SJSA1 (cell line): ENCODE data around the gene GPR78. TPM values are rescaled to one million over a fixed set of nuclear protein-coding genes. Genes with fewer than 3 reads are reported as not detected.

Source experiments
- DNase-seq, 2 experiments: peaks; one replicate each; pipeline ENCODE4 v3.0.0-alpha.2; 2015 to 2020; ENCODE audit warnings: low spot score in 2 of 2, low read depth in 1 of 2
- H3K27ac ChIP-seq: fragments of 250-450 bp; sonication (Bioruptor Pico); 2 replicates; pipeline ENCODE4 v1.5.1; 2020; ENCODE audit warnings: mild to moderate bottlenecking, moderate library complexity
- H3K27me3 ChIP-seq: fragments of 250-450 bp; sonication (Bioruptor Pico); replicated peaks from 2 replicates; pipeline ENCODE4 v1.5.1; 2020; ENCODE audit warnings: mild to moderate bottlenecking, moderate library complexity
- H3K36me3 ChIP-seq: fragments of 250-450 bp; sonication (Bioruptor Pico); 2 replicates; pipeline ENCODE4 v1.5.1; 2020; ENCODE audit warnings: mild to moderate bottlenecking
- H3K4me1 ChIP-seq: fragments of 250-450 bp; sonication (Bioruptor Pico); replicated peaks from 2 replicates; pipeline ENCODE4 v1.6.1; 2021; ENCODE audit warnings: mild to moderate bottlenecking
- H3K4me3 ChIP-seq: fragments of 250-450 bp; sonication (Bioruptor Pico); 2 replicates; pipeline ENCODE4 v1.5.1; 2020; ENCODE audit warnings: mild to moderate bottlenecking
- H3K9me3 ChIP-seq: fragments of 250-450 bp; sonication (Bioruptor Pico); replicated peaks from 2 replicates; pipeline ENCODE4 v1.5.1; 2020; ENCODE audit warnings: mild to moderate bottlenecking
- total RNA-seq: library from RNA; depleted of rRNA; stranded (reverse); fragments of >200 nt; shearing (Covaris generic); gene quantifications from 2 replicates; pipeline ENCODE4 v1.2.3, GENCODE V29; 2014; rRNA removed

The GPR78 gene, protein sequence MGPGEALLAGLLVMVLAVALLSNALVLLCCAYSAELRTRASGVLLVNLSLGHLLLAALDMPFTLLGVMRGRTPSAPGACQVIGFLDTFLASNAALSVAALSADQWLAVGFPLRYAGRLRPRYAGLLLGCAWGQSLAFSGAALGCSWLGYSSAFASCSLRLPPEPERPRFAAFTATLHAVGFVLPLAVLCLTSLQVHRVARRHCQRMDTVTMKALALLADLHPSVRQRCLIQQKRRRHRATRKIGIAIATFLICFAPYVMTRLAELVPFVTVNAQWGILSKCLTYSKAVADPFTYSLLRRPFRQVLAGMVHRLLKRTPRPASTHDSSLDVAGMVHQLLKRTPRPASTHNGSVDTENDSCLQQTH
- 1.5 and 4.6 TPM in 2 replicates for total RNA-seq

DNA sequence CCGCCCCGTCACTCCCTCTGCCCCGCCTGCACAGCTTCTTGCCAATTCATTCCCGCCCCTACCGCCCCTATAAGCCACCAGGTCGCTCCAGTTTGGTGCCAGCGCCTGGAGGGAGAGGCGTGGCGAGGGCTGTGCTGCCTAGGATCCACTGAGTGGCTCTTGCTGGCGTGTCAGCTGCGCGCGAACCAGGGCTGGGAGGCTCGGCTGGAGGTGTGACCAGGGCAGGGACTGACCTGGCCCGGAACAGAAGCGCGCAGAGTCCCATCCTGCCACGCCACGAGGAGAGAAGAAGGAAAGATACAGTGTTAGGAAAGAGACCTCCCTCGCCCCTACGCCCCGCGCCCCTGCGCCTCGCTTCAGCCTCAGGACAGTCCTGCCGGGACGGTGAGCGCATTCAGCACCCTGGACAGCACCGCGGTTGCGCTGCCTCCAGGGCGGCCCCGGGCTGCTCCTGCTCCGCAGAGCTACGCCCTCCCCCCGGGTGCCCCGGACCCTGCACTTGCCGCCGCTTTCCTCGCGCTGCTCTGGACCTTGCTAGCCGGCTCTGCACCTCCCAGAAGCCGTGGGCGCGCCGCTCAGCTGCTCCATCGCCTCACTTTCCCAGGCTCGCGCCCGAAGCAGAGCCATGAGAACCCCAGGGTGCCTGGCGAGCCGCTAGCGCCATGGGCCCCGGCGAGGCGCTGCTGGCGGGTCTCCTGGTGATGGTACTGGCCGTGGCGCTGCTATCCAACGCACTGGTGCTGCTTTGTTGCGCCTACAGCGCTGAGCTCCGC, at the start of gene GPR78:
Gene GPR78, plus strand, starts transcription at position 72 of the 773 bp plus-strand sequence. Its CDS starts 591 bp downstream, at position 663.
- Histone ChIP-seq H3K36me3 (no peaks in the 10 kb centered on the region), H3K4me3 (no peak within 1 kb of the TSS), H3K9me3 (no peaks in the 10 kb centered on the region), H3K27ac (no peak within 1 kb of the TSS), H3K27me3 (no peaks in the 10 kb centered on the region), H3K4me1 (peaks cover 21% of the 10 kb centered on the region)
- DNase-seq: peak in 1 of 2 experiments; percentile 43

DNA sequence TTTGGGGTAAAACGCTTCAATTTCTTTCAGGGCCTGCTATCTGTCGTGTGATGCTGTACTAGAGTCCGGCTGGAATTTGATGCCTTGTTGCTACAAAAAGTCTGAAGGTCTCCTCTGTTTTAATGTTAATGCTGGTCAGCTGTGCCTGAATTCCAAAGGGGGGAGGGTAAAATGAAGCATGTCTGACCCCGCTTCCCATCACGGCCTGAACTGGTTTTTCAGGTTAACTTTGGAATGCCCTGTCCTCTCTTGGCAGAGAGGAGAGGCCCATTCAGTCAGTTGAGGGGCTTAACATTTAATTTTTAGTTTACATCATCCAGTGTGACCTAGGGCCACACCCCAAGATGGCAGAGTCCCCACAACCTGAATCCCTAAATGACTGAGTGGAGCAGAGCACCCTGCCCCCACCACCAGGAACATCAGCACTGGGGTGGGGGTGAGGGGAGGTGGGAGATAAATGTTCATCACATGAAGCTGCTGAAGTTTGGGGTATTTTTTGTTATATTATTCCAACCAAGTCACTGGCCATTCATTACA, 47.9 kb upstream of the GPR78 start:
- Histone ChIP-seq H3K4me3 (no peak overlapping the region), H3K27me3 (no peaks in the 10 kb centered on the region), H3K36me3 (no peaks in the 10 kb centered on the region), H3K27ac (no peak overlapping the region), H3K4me1 (peaks cover 37% of the 10 kb centered on the region), H3K9me3 (peaks cover 4% of the 10 kb centered on the region; the same call in 1 of the 2 replicates)
- DNase-seq: no peak

DNA sequence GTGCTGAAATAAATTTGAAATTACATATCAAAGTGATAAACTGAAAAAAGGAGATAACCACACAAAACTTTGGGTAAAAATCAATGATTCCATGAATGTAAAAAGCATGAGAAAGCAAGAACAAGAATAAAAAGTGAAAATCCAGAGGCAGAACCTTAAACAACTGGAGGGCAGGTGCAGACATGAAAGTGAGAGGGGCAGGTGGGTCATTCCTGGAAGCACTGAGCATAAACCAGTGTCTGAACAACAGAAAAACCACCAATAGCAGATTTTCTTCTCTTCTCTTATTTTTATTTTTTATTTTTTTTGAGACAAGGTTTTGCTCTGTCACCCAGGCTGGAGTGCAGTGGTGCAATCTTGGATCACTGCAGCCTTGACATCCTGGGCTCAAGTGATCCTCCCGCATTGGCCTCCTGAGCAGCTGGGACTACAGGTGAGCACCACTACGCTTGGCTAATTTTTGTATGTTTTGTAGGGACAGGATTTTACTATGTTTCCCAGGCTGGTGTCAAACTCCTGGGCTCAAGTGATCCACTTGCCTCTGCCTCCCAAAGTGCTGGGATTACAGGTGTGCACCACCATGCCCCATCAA, 46.8 kb upstream of the GPR78 start:
- no peak for DNase-seq
- no peaks in the 10 kb centered on the region for H3K27me3 ChIP-seq
- H3K9me3 ChIP-seq: peaks cover 4% of the 10 kb centered on the region; the same call in 1 of the 2 replicates
- H3K4me3 ChIP-seq: no peak overlapping the region
- H3K27ac ChIP-seq: no peak overlapping the region
- peaks cover 39% of the 10 kb centered on the region for H3K4me1 ChIP-seq
- no peaks in the 10 kb centered on the region for H3K36me3 ChIP-seq

DNA sequence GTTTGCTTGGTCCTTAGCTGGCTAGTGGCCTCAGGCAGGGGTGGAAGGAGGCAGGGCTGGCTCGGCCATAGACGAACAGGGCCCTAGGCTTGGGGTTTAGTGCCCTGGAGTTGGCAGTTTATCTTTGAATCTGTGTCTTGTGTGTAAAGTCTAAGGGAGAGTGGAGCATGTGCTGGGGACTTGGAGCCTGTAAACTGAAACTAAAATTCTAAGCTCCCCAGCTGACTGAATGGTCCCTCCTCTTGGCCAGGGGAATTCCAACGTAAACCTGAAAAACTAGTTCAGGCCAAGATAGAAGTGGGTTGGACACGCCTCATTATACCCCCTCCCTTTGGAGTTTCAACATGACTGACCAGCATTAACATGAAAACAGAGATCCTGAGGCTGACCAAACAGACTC, 46.1 kb upstream of the GPR78 start:
- H3K27ac ChIP-seq: 0 out of 2 replicates have a peak overlapping the region, but pooled peaks have one; percentile 21
- DNase-seq: no peak
- H3K36me3 ChIP-seq: no peaks in the 10 kb centered on the region
- peaks cover 41% of the 10 kb centered on the region for H3K4me1 ChIP-seq
- H3K27me3 ChIP-seq: no peaks in the 10 kb centered on the region
- no peak overlapping the region for H3K4me3 ChIP-seq
- peaks cover 2% of the 10 kb centered on the region; the same call in 1 of the 2 replicates for H3K9me3 ChIP-seq

DNA sequence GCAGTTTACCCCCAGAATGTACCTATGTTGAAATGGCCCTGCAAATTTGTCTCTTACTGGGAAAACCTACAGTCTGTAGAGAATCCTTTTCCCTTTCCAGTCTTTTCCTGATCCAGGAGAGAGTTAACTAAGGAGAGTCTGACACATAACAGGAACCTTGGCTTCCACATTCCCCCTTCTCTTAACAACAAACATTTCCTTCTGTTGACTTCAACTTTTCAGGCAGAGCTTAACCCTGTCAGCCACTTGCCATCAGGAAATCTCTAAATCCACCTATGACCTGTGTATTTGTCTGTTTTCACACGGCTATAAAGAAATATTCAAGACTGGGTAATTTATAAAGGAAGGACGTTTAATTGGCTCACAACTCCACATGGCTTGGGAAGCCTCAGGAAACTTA, 45.6 kb upstream of the GPR78 start:
- H3K36me3 ChIP-seq: no peaks in the 10 kb centered on the region
- H3K27me3 ChIP-seq: no peaks in the 10 kb centered on the region
- H3K4me3 ChIP-seq: no peak overlapping the region
- H3K27ac ChIP-seq: no peak overlapping the region
- peaks cover 44% of the 10 kb centered on the region for H3K4me1 ChIP-seq
- no peak for DNase-seq
- H3K9me3 ChIP-seq: no peaks in the 10 kb centered on the region

DNA sequence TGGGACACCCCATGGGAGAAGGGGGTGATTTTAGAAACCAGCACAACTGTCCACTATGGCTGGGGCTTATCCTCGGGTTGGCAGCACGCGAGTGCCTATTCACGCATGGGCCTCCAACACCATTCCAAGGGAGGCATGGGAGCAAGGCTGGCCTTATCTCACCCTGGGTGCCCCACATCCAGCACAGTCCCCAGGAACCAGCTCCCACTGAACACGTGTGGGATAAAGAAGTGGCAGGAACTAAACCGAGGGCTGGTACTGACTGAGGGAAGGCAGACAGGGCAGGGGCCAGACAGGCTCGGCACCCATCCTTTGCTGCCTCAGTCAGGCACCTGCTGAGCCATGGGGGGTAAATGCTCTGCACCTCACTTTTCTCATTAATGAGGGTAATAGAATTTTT, 43.7 kb upstream of the GPR78 start:
- Histone ChIP-seq H3K27me3 (no peaks in the 10 kb centered on the region), H3K27ac (peak overlapping the region; percentile 71; the same call in 1 of the 2 replicates), H3K36me3 (no peaks in the 10 kb centered on the region), H3K9me3 (no peaks in the 10 kb centered on the region), H3K4me3 (no peak overlapping the region), H3K4me1 (peaks cover 50% of the 10 kb centered on the region)
- DNase-seq: no peak

DNA sequence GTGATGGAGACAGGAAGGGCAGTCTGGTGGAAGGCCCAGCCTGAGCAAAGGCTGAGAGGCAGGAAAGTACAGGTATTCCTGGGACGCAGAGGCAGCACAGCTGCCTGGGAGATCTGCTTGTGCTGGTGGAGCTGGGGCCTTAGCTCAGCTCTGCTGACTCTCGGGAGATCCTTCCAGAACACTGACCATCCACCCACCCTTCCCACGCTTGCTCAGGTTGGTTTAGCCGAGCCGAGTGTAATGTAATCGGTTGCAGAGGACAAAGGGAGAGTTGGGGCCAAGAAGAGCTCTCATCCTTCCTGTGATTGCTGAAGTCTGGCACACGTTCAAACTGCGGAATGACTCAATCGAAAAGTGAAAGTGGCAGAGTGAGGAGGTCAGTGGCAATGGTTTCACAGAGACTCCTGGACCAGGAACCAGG, 43.1 kb upstream of the GPR78 start:
- Histone ChIP-seq H3K36me3 (no peaks in the 10 kb centered on the region), H3K27ac (peak overlapping the region; percentile 71), H3K27me3 (no peaks in the 10 kb centered on the region), H3K9me3 (no peaks in the 10 kb centered on the region), H3K4me1 (peaks cover 50% of the 10 kb centered on the region), H3K4me3 (no peak overlapping the region)
- peak; percentile 84 to 85 for DNase-seq

DNA sequence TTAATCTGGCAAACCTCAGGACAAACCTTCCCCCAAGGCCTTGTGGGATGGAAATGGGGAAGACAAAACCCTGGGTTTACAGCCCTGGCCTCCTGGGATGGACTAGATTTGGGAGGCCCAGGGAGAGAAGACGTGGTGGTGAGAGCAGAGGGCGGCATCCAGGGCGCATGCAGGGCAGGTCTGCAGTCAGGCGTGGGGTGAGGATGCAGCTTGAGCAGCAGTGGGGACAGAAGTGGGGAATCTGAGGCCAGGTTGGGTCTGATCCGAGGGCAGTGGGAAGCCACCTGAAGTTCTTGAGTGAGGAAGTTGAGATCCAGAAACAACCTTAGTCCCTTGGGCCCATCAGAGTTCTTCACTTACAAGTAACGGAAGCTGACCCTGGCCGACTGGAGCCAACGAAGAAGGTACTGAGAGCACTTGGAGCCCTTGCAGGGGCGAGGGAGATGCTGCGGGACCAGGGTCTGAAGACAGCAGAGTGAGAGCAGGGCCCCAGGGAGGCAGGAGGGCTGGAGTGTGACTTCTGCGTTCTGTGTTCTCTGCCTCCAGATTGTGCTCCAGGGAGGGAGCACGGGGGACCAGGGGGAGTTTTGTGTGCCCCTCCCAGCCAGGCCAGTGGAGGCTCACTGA, 42.0 kb upstream of the GPR78 start:
- Histone ChIP-seq H3K27me3 (no peaks in the 10 kb centered on the region), H3K36me3 (no peaks in the 10 kb centered on the region), H3K27ac (no peak overlapping the region)

DNA sequence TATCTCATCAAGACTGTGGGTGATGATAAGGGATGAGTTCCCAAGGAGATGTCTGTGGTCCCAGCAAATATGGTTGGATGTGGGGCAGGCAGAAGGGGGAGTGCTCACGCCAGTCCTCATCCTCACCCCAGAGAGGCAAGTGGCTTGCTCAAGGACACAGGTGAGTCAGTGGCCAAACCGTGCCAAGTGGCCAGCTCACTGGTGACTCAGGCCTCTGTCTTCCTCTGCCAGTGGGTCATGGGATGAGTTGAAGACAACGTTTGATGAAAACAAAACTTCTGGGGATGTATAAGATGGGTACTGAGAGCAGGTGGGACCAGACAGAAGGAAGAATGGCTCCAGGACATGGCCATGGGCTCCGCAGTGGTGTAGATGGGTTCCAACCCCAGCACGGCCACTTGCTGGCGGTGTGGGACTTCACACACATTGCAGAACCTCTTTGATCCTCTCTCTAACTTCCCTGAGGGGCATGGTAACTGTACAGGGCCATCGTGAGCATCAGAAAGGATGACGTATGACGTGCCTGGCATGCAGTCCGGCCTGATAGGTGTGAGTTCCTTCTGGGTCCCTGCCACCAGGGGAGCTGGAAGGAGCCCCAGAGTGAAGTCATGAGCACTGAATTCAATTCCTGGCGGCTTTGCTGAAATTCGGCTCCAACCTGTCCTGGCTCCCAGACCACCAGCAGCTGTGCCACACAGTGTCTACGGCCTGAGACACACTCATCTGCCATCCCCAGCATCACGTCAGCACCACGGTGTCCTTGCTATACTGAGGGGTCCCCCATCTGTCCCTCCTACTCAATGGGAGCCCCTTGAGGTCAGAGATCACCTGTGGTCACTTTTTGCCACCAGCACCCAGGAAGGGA, 41.3 kb upstream of the GPR78 start:
- DNase-seq: peak; percentile 44 to 53
- Histone ChIP-seq H3K36me3 (no peaks in the 10 kb centered on the region), H3K4me3 (no peak overlapping the region), H3K27me3 (no peaks in the 10 kb centered on the region), H3K4me1 (peaks cover 61% of the 10 kb centered on the region), H3K9me3 (no peaks in the 10 kb centered on the region), H3K27ac (no peak overlapping the region)

More for the DNA sequence above, 42.0 kb upstream of the GPR78 start:
- DNase-seq: no peak
- peaks cover 61% of the 10 kb centered on the region for H3K4me1 ChIP-seq
- no peaks in the 10 kb centered on the region for H3K9me3 ChIP-seq
- no peak overlapping the region for H3K4me3 ChIP-seq

DNA sequence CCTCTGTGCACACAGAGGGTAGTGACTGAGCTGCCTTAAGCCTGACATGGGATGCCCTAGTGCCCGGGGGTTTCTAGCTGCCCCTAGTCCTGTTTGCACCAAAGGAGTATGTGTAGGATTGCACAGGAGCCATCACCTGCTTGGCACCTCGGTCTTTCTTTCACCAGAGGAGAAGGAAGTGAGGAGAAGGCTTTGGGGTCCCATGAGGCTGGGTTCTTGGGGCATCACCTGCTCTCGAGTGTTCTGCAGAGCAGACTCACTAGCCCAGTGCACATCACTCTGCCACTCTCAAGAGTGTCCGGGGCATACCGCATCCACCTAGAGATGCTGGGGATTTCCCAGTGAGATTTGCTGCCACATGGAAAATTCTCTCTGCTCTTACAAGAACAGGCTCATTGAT, 40.5 kb upstream of the GPR78 start:
- Histone ChIP-seq H3K4me1 (peaks cover 61% of the 10 kb centered on the region), H3K36me3 (no peaks in the 10 kb centered on the region), H3K27ac (no peak overlapping the region), H3K9me3 (no peaks in the 10 kb centered on the region), H3K4me3 (no peak overlapping the region), H3K27me3 (no peaks in the 10 kb centered on the region)
- no peak for DNase-seq

DNA sequence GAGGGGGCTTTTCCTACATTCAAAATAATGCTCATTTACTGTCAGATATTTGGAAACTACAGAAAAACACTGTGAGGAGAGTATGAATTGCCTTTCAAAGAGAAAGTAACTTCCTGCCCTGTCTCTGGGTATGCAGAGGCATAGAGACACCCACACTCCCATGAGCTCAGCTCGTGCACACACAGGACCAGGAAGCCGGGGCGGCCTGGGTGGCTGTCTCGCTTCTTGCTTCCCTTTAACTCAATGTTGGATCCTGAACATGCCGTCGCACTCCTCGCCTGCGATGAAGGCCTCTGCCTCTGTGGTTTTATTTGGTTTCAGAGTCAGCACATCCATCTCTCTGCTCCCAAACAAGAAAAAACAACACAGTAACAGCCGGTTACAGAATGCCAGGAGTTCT, 40.1 kb upstream of the GPR78 start:
- Histone ChIP-seq H3K36me3 (no peaks in the 10 kb centered on the region), H3K27ac (no peak overlapping the region), H3K4me1 (peaks cover 64% of the 10 kb centered on the region), H3K9me3 (no peaks in the 10 kb centered on the region), H3K27me3 (no peaks in the 10 kb centered on the region), H3K4me3 (no peak overlapping the region)
- DNase-seq: no peak

DNA sequence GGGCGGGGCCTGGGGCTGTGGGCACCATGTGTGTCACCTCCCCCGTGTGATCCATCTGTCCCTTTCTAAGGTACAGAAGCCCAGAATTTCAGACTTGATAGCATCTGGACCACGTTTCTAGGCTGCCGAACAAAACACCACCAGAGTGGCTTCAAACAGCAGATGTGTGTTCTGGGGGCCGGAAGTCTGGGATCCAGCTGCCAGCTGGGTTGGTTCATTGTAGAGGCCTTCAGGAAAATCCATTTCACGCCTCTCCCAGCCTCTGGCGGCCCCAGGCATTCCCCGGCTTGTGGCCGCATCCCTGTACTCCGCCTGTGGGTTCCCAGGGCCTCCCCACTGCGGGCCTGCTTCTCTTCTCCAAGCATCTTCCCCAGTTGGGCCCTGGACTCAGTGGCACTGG, 39.6 kb upstream of the GPR78 start:
- H3K9me3 ChIP-seq: no peaks in the 10 kb centered on the region

More for the DNA sequence above, 39.6 kb upstream of the GPR78 start:
- no peaks in the 10 kb centered on the region for H3K36me3 ChIP-seq
- no peaks in the 10 kb centered on the region for H3K27me3 ChIP-seq
- no peak overlapping the region for H3K4me3 ChIP-seq
- no peak overlapping the region for H3K27ac ChIP-seq
- peaks cover 70% of the 10 kb centered on the region for H3K4me1 ChIP-seq
- DNase-seq: no peak
